Heart left ventricle (tissue), 16 donors: ENCODE measurements around the gene ISG15. TPM values are rescaled to one million over a fixed set of nuclear protein-coding genes. Genes with fewer than 3 reads are reported as not detected.

Source experiments
- ATAC-seq, 4 donors: fragments of 200-7000 bp; cut with Tn5 transposase; one replicate each; pipeline ENCODE4 v1.9.1; 2020 to 2022; ENCODE audit warnings: moderate library complexity in 4 of 4, mild to moderate bottlenecking in 3 of 4, moderate number of reproducible peaks in 1 of 4
- DNase-seq, 5 donors: peaks; one replicate each; pipeline ENCODE4 v3.0.0-alpha.2; 2020
- H3K27ac ChIP-seq, 12 donors: fragments of 200-600 bp; sonication (generic) in 4 of 12; one replicate each; pipeline versions ENCODE4 v1.5.0 to v1.8.0; 2016 to 2022; ENCODE audit warnings: mild to moderate bottlenecking in 2 of 12
- H3K27me3 ChIP-seq, 9 donors: fragments of 200-600 bp; sonication (generic) in 2 of 9; one replicate each; pipeline versions ENCODE4 v1.5.1 to v1.8.0; 2016 to 2022; ENCODE audit warnings: mild to moderate bottlenecking in 3 of 9
- H3K36me3 ChIP-seq, 9 donors: fragments of 200-600 bp; sonication (generic) in 2 of 9; one replicate each; pipeline versions ENCODE4 v1.5.0 to v1.8.0; 2018 to 2022; ENCODE audit warnings: mild to moderate bottlenecking in 2 of 9
- H3K4me1 ChIP-seq, 12 donors: fragments of 200-600 bp; sonication (generic) in 4 of 12; one replicate each; pipeline versions ENCODE4 v1.5.0 to v1.8.0; 2016 to 2022; ENCODE audit warnings: mild to moderate bottlenecking in 3 of 12
- H3K4me3 ChIP-seq, 12 donors: fragments of 200-600 bp; sonication (generic) in 4 of 12; one replicate each; pipeline versions ENCODE4 v1.5.0 to v1.8.0; 2017 to 2022; ENCODE audit warnings: mild to moderate bottlenecking in 9 of 12, moderate library complexity in 4 of 12
- H3K9me3 ChIP-seq, 12 donors: fragments of 200-600 bp; sonication (generic) in 4 of 12; one replicate each; pipeline versions ENCODE4 v1.5.0 to v1.8.0; 2016 to 2022; ENCODE audit warnings: mild to moderate bottlenecking in 1 of 12
- POLR2A ChIP-seq, 2 donors: fragments of 450-650 bp; IDR thresholded peaks; one replicate each; pipeline ENCODE4 v1.6.1; 2017; ENCODE audit warnings: antibody characterized with exemption in 2 of 2, mild to moderate bottlenecking in 2 of 2, moderate library complexity in 2 of 2
- WGBS, 4 donors: extraction: QIAGEN DNeasy Blood & Tissue Kit in 2 of 4; methylation state at CpG; one replicate each; pipeline versions ENCODE4 v1.1.5 to v1.1.7; 2013 to 2018; 5-methylcytosine and 5-hydroxymethylcytosine counted together
- intact Hi-C, 10 donors: fragments of 100-400 bp; cut with DNase I; formaldehyde crosslinking; loops; one replicate each; pipeline versions ENCODE4 v1.11.1 to v1.14.2; 2022
- polyA plus RNA-seq, 2 donors: library from polyadenylated mRNA; stranded (reverse); fragments of 200-250 nt; gene quantifications; one replicate each; pipeline ENCODE4 v1.2.3, GENCODE V29; 2013
- total RNA-seq, 9 donors: library from RNA; depleted of rRNA in 2 of 9; stranded (reverse); fragments of >200 nt in 2 of 9; fragmentation: NEBNext Ultra II Directional in 3 of 9; extraction: Animal tissue kit (Norgen Biotek cat#: 25700) in 3 of 9; gene quantifications; one replicate each; pipeline versions ENCODE4 v1.1.0 to v1.2.4, GENCODE V29; 2016 to 2023
- TF ChIP-seq, protein P1 (sequence below), 12 donors: fragments of 200-600 bp; sonication (generic) in 4 of 12; IDR thresholded peaks; one replicate each; pipeline versions ENCODE4 v1.5.0 to v1.8.0; 2018 to 2022; ENCODE audit warnings: antibody characterized with exemption in 12 of 12, mild to moderate bottlenecking in 5 of 12
- donor health status: ischemic (EF 13 %, LVEDD 7.1; RV severe dilation, severe dysfunction).
- donor health status: healthy with polysubstance abuse.
- donor health status: DM: no; HTN: yes; CAD: no.
- donor health status: DM: no; HTN: no; CAD: no.
- donor health status: ischemic (EF 25% LVEDD 6.9; RV normal size, moderate dysfunction).
- donor health status: ischemic (EF 25% LVEDD 5.7; RV mildly dilated, moderate dysfunction).
- donor health status: healthy.
- donor health status: DM: yes; HTN: yes; CAD: no.
- donor health status: ischemic (EF 35%, LVEDD 5.7; RV mildly dilated, moderate dysfunction).
- donor health status: nonischemic (EF 11% LVEDD 7.7; RV severe dilation, severe dysfunction).
- donor health status: DM: yes; HTN: yes; CAD: no.
- donor health status: PGD.
- donor health status: ischemic (EF 29% LVEDD 5.4; RV normal size, mild dysfunction).
- donor health status: nonischemic (EF 23%, LVEDD 6.1; RV moderate dilation, normal function).

Gene ISG15
- total and polyA plus RNA-seq, 11 donors, result 17.0 to 189 (median 34.4) TPM

- TF ChIP-seq, protein P1, sequence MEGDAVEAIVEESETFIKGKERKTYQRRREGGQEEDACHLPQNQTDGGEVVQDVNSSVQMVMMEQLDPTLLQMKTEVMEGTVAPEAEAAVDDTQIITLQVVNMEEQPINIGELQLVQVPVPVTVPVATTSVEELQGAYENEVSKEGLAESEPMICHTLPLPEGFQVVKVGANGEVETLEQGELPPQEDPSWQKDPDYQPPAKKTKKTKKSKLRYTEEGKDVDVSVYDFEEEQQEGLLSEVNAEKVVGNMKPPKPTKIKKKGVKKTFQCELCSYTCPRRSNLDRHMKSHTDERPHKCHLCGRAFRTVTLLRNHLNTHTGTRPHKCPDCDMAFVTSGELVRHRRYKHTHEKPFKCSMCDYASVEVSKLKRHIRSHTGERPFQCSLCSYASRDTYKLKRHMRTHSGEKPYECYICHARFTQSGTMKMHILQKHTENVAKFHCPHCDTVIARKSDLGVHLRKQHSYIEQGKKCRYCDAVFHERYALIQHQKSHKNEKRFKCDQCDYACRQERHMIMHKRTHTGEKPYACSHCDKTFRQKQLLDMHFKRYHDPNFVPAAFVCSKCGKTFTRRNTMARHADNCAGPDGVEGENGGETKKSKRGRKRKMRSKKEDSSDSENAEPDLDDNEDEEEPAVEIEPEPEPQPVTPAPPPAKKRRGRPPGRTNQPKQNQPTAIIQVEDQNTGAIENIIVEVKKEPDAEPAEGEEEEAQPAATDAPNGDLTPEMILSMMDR (IDR thresholded peaks at IDR 0.05), result peak in 11 of 12 donors; percentile 36 to 66 (median 55)
- TF ChIP-seq POLR2A (IDR thresholded peaks at IDR 0.05), result no peak
- ATAC-seq (peak; percentile 51 to 91 (median 86)), DNase-seq (peak; percentile 86 to 93 (median 88))
- H3K4me1 ChIP-seq, result peaks cover 2 to 43% (median 34%) of the 10 kb centered on the region in 12 donors
- H3K4me3 ChIP-seq, result peak overlapping the region; percentile 59 to 99 (median 81)
- intact Hi-C loops, result loop anchor here in 1 of 10 donors (5.0 kb wide), 1 partner anchor 43 kb away; no protein-coding TSS in a partner anchor
- H3K27me3 ChIP-seq, result peaks cover 0 to 10% (median 0%) of the 10 kb centered on the region in 9 donors
- peak overlapping the region; percentile 88 to 99 (median 96) for H3K27ac ChIP-seq
- 3 to 8% (median 4%) methylated on average over 15 to 74 of the region's 91 CpGs for WGBS, 4 donors
- H3K36me3 ChIP-seq, result no peaks in the 10 kb centered on the region
- H3K9me3 ChIP-seq, result no peaks in the 10 kb centered on the region
Measured at GRCh38 chr1:1019122-1019999, 6.1 kb downstream of the ISG15 start.

DNA sequence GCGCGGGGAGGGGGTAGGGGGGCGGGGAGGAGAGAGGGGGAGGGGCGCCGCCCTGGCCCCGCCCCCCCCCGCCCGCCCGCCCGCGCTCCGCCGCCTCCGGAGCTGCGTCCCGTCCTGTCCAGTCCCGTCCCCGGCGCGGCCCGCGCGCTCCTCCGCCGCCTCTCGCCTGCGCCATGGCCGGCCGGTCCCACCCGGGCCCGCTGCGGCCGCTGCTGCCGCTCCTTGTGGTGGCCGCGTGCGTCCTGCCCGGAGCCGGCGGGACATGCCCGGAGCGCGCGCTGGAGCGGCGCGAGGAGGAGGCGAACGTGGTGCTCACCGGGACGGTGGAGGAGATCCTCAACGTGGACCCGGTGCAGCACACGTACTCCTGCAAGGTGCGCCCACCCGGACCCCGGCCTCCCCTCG, 6.7 kb downstream of the ISG15 start, which contains the start of gene AGRN:
AGRN (plus strand) TSS at position 121 of the 405 bp plus-strand sequence; CDS start at position 174, 53 bp downstream.
- peaks cover 0 to 10% (median 0%) of the 10 kb centered on the region in 9 donors for H3K27me3 ChIP-seq
- peak within 1 kb of the TSS; percentile 59 to 99 (median 81) for H3K4me3 ChIP-seq
- peak in 4 of 5 donors; percentile 59 to 77 (median 67) for DNase-seq
- intact Hi-C loops, result loop anchor here in 4 of 10 donors (5.0 kb wide), 1 partner anchor 42 kb away; no protein-coding TSS in a partner anchor
- TF ChIP-seq POLR2A (IDR thresholded peaks at IDR 0.05), result peak in 1 of 2 donors; percentile 23
- TF ChIP-seq, protein P1 (IDR thresholded peaks at IDR 0.05), result no peak
- no peaks in the 10 kb centered on the region for H3K9me3 ChIP-seq
- H3K36me3 ChIP-seq, result no peaks in the 10 kb centered on the region
- peak in 2 of 4 donors; percentile 56 to 57 for ATAC-seq
- H3K27ac ChIP-seq, result peak within 1 kb of the TSS; percentile 88 to 99 (median 96)
- WGBS, 4 donors, result 0 to 1% methylated on average over 54 of the region's 58 CpGs; no CpG with 5 or more reads in 2 of the 4 donors
- peaks cover 0 to 43% (median 34%) of the 10 kb centered on the region in 12 donors for H3K4me1 ChIP-seq

- TF ChIP-seq, protein P1 (IDR thresholded peaks at IDR 0.05), result no peak
- TF ChIP-seq POLR2A (IDR thresholded peaks at IDR 0.05), result no peak
- DNase-seq (no peak), ATAC-seq (peak in 1 of 4 donors; percentile 11)
- Histone ChIP-seq H3K4me3 (peak overlapping the region; percentile 59 to 99 (median 81)), H3K36me3 (no peaks in the 10 kb centered on the region), H3K9me3 (no peaks in the 10 kb centered on the region), H3K27me3 (peaks cover 0 to 10% (median 0%) of the 10 kb centered on the region in 9 donors), H3K27ac (peak overlapping the region in 10 of 12 donors; percentile 54 to 99 (median 96)), H3K4me1 (peaks cover 0 to 48% (median 32%) of the 10 kb centered on the region in 12 donors)
- WGBS, 4 donors, result 0 to 1% methylated on average over 54 to 59 of the region's 59 CpGs; no CpG with 5 or more reads in 2 of the 4 donors
- intact Hi-C loops, result loop anchor here in 3 of 10 donors (5.0 kb wide), 1 partner anchor 42 kb away; no protein-coding TSS in a partner anchor
Measured at GRCh38 chr1:1020415-1021009, 7.2 kb downstream of the ISG15 start.
